WTC11 (cell line): ENCODE measurements around the gene TSACC. TPM values are rescaled to one million over a fixed set of nuclear protein-coding genes. Genes with fewer than 3 reads are reported as not detected.

Experiments
- ZNF138 ChIP-seq: sonication (generic); formaldehyde crosslinking; conservative IDR thresholded peaks from 2 replicates; pipeline ENCODE4 v1.8.1; 2022; ENCODE audit warnings: mild to moderate bottlenecking, moderate library complexity, missing genetic modification reagents
- total RNA-seq: library from RNA; stranded (reverse); gene quantifications from 3 replicates; pipeline ENCODE4 v1.2.3, GENCODE V29; 2021
- TF ChIP-seq, protein P1 (sequence below): fragments of 250-450 bp; sonication (Bioruptor Pico); IDR thresholded peaks from 2 replicates; pipeline ENCODE4 v1.9.0; 2021; ENCODE audit warnings: mild to moderate bottlenecking
- TF ChIP-seq, protein P2 (sequence below): sonication (generic); formaldehyde crosslinking; IDR thresholded peaks from 2 replicates; pipeline ENCODE4 v1.8.0; 2022; ENCODE audit warnings: mild to moderate bottlenecking, missing genetic modification reagents

The TSACC gene
- total RNA-seq, 1 experiment from 2014 or later: 1.8 TPM

DNA sequence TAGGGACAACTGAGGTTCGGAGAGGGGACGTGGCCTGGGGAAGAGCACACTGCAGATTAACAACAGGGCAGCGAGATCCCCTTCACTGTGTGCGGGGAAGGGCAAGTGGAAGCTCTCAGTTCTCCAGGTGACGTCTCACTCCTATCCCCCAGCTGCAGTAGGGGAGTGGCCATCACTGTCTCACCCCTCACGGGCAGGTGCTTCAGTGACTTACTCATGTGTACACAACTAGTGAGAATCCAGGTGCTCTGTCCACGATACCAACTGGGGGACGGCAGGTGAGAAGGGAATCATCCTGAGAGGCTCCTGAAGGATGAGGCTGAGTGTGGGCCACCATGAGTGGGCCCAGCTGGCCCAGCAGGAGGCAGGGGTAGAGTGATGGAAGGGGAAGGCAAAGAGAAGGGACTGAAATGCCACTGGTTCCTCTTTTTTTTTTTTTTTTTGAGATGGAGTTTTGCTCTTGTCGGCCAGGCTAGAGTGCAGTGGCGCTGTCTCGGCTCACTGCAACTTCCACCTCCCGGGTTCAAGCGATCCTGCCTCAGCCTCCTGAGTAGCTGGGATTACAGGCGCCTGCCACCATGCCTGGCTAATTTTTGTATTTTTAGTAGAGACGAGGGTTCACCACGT, 56.6 kb downstream of the TSACC start (continued):
- TF ChIP-seq, protein P1, sequence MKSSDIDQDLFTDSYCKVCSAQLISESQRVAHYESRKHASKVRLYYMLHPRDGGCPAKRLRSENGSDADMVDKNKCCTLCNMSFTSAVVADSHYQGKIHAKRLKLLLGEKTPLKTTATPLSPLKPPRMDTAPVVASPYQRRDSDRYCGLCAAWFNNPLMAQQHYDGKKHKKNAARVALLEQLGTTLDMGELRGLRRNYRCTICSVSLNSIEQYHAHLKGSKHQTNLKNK (CRISPR knock-in tag): no peak
- no peak for TF ChIP-seq ZNF138 (CRISPR knock-in tag)
- TF ChIP-seq, protein P2, sequence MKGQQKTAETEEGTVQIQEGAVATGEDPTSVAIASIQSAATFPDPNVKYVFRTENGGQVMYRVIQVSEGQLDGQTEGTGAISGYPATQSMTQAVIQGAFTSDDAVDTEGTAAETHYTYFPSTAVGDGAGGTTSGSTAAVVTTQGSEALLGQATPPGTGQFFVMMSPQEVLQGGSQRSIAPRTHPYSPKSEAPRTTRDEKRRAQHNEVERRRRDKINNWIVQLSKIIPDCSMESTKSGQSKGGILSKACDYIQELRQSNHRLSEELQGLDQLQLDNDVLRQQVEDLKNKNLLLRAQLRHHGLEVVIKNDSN (CRISPR knock-in tag): no peak

Other genes with a start within 250 kb of the TSACC start
- gene LMNA, start 223.8 kb upstream of the TSACC start, total RNA-seq: 40.7 to 68.8 TPM (median 46.2 TPM) in 3 replicates
- 6.9 to 12.4 TPM (median 8.7 TPM) in 3 replicates for gene SEMA4A, start 184.9 kb upstream of the TSACC start, total RNA-seq
- 17.9 to 29.1 TPM (median 19.7 TPM) in 3 replicates for gene SLC25A44, start 144.4 kb upstream of the TSACC start, total RNA-seq
- 112 to 129 TPM (median 115 TPM) in 3 replicates for gene PMF1, start 125.5 kb upstream of the TSACC start, total RNA-seq
- gene BGLAP, start 96.3 kb upstream of the TSACC start, total RNA-seq: 2.3 to 3.8 TPM (median 2.6 TPM) in 3 replicates
- 5.9 to 7.9 TPM (median 6.5 TPM) in 3 replicates for gene PAQR6, start 90.5 kb upstream of the TSACC start, total RNA-seq
- 87.7 to 109 TPM (median 91.1 TPM) in 3 replicates for gene SMG5, start 55.7 kb upstream of the TSACC start, total RNA-seq
- gene TMEM79, start 54.2 kb upstream of the TSACC start, total RNA-seq: 2.2 to 2.7 TPM (median 2.4 TPM) in 3 replicates
- gene GLMP, start 42.8 kb upstream of the TSACC start, total RNA-seq: 53.7 to 60.3 TPM (median 58.7 TPM) in 3 replicates
- gene VHLL, start 39.2 kb upstream of the TSACC start, total RNA-seq: 0.39 TPM in 1 of 3 replicates, not detected in the others
- gene CCT3, start 234 bp upstream of the TSACC start, total RNA-seq: 411 to 479 TPM (median 429 TPM) in 3 replicates
- 1.7 to 2.3 TPM (median 1.9 TPM) in 3 replicates for gene RHBG, start 30.7 kb downstream of the TSACC start, total RNA-seq
- 20.6 to 24.1 TPM (median 24.0 TPM) in 3 replicates for gene MEF2D, start 162.2 kb downstream of the TSACC start, total RNA-seq
- 30.8 to 33.3 TPM (median 33.3 TPM) in 3 replicates for gene IQGAP3, start 234.0 kb downstream of the TSACC start, total RNA-seq
- 0.09 to 0.20 TPM (median 0.11 TPM) in 3 replicates for gene TTC24, start 241.2 kb downstream of the TSACC start, total RNA-seq